Heart right ventricle (tissue), 16 donors: ENCODE results near the gene PPP3CA. TPM values are rescaled to one million over a fixed set of nuclear protein-coding genes. Genes with fewer than 3 reads are reported as not detected.
A peak's percentile ranks its signal among the peaks of the same experiment; 100 is the strongest.

Experiments used
- ATAC-seq, 8 donors: fragments of 200-7000 bp; cut with Tn5 transposase; one replicate each; pipeline ENCODE4 v1.9.1; 2020; ENCODE audit warnings: mild to moderate bottlenecking in 8 of 8, moderate library complexity in 8 of 8, moderate number of reproducible peaks in 1 of 8
- DNase-seq, 2 donors: peaks; one replicate each; pipeline ENCODE4 v3.0.0-alpha.2; 2020
- H3K27ac ChIP-seq, 10 donors: fragments of 200-600 bp; sonication (generic) in 2 of 10; one replicate each; pipeline versions ENCODE4 v1.5.0 to v1.8.0; 2020 to 2022; ENCODE audit warnings: mild to moderate bottlenecking in 3 of 10
- H3K27me3 ChIP-seq, 7 donors: fragments of 200-600 bp; one replicate each; pipeline ENCODE4 v1.8.0; 2021 to 2022; ENCODE audit warnings: mild to moderate bottlenecking in 2 of 7
- H3K36me3 ChIP-seq, 9 donors: fragments of 200-600 bp; sonication (generic) in 1 of 9; one replicate each; pipeline versions ENCODE4 v1.5.0 to v1.8.0; 2020 to 2022; ENCODE audit warnings: mild to moderate bottlenecking in 2 of 9
- H3K4me1 ChIP-seq, 9 donors: fragments of 200-600 bp; sonication (generic) in 1 of 9; one replicate each; pipeline versions ENCODE4 v1.5.0 to v1.8.0; 2020 to 2022; ENCODE audit warnings: mild to moderate bottlenecking in 4 of 9
- H3K4me3 ChIP-seq, 10 donors: fragments of 200-600 bp; sonication (generic) in 2 of 10; one replicate each; pipeline versions ENCODE4 v1.5.0 to v1.8.0; 2020 to 2022; ENCODE audit warnings: mild to moderate bottlenecking in 7 of 10, moderate library complexity in 2 of 10
- H3K9me3 ChIP-seq, 11 donors: fragments of 200-600 bp in 10 of 11; sonication (generic) in 2 of 11; one replicate each; pipeline versions ENCODE4 v1.5.0 to v1.8.0; 2013 to 2022; ENCODE audit warnings: mild to moderate bottlenecking in 2 of 11, control low read depth in 1 of 11, moderate library complexity in 1 of 11
- CTCF ChIP-seq, 9 donors: fragments of 200-600 bp; sonication (generic) in 2 of 9; IDR thresholded peaks; one replicate each; pipeline versions ENCODE4 v1.5.0 to v1.8.0; 2021 to 2022; ENCODE audit warnings: antibody characterized with exemption in 9 of 9, mild to moderate bottlenecking in 5 of 9, moderate library complexity in 1 of 9
- WGBS, 2 donors: extraction: QIAGEN DNeasy Blood & Tissue Kit; methylation state at CpG; one replicate each; pipeline ENCODE4 v1.1.7; 2013; ENCODE audit warnings: inconsistent platforms in 1 of 2; 5-methylcytosine and 5-hydroxymethylcytosine counted together
- intact Hi-C, 10 donors: fragments of 100-400 bp; cut with DNase I; formaldehyde crosslinking; loops; one replicate each; pipeline versions ENCODE4 v1.11.1 to v1.14.2; 2022
- polyA plus RNA-seq, 2 donors: library from polyadenylated mRNA; stranded (reverse); fragments of 200-250 nt; gene quantifications; one replicate each; pipeline ENCODE4 v1.2.3, GENCODE V29; 2013
- total RNA-seq, 10 donors: library from RNA; stranded (reverse); fragmentation: NEBNext Ultra II Directional in 3 of 10; extraction: Animal tissue kit (Norgen Biotek cat#: 25700) in 3 of 10; gene quantifications; one replicate each; pipeline versions ENCODE4 v1.2.1 to v1.2.4, GENCODE V29; 2021 to 2023
- donor health status: Arrhythmogenic right ventricular cardiomyopathy.
- donor health status: ischemic (EF 13 %, LVEDD 7.1; RV severe dilation, severe dysfunction).
- donor health status: healthy with polysubstance abuse.
- donor health status: DM: no; HTN: yes; CAD: no.
- donor health status: DM: no; HTN: no; CAD: no.
- donor health status: ischemic (EF 25% LVEDD 6.9; RV normal size, moderate dysfunction).
- donor health status: ischemic (EF 25% LVEDD 5.7; RV mildly dilated, moderate dysfunction).
- donor health status: healthy.
- donor health status: DM: yes; HTN: yes; CAD: no.
- donor health status: Ischemic cardiomyopathy.
- donor health status: ischemic (EF 35%, LVEDD 5.7; RV mildly dilated, moderate dysfunction).
- donor health status: nonischemic (EF 11% LVEDD 7.7; RV severe dilation, severe dysfunction).
- donor health status: DM: yes; HTN: yes; CAD: no.
- donor health status: PGD.
- donor health status: ischemic (EF 29% LVEDD 5.4; RV normal size, mild dysfunction).
- donor health status: nonischemic (EF 23%, LVEDD 6.1; RV moderate dilation, normal function).

The PPP3CA gene
- total and polyA plus RNA-seq, 12 donors: 8.1 to 30.8 (median 19.1) TPM

GRCh38 chr4:101018836-101019235 is 328.5 kb downstream of the PPP3CA start:
- Histone ChIP-seq H3K27me3 (no peaks in the 10 kb centered on the region), H3K27ac (peak overlapping the region in 1 of 10 donors; percentile 28), H3K4me1 (peaks cover 0 to 26% (median 7%) of the 10 kb centered on the region in 9 donors), H3K36me3 (peaks cover 0 to 10% (median 0%) of the 10 kb centered on the region in 9 donors), H3K9me3 (no peaks in the 10 kb centered on the region), H3K4me3 (no peak overlapping the region)
- DNase-seq (no peak), ATAC-seq (no peak)
- WGBS, 2 donors: 89 to 93% methylated on average over 5 of the region's 5 CpGs
- intact Hi-C loops: no loop called here
- TF ChIP-seq CTCF (IDR thresholded peaks at IDR 0.05): no peak

GRCh38 chr4:101014417-101014816 is 332.9 kb downstream of the PPP3CA start:
- WGBS, 2 donors: 71 to 73% methylated on average over 3 of the region's 3 CpGs
- no peak overlapping the region for H3K4me3 ChIP-seq
- no peaks in the 10 kb centered on the region for H3K27me3 ChIP-seq
- H3K4me1 ChIP-seq: peaks cover 0 to 13% (median 0%) of the 10 kb centered on the region in 9 donors
- ATAC-seq: no peak
- H3K9me3 ChIP-seq: no peaks in the 10 kb centered on the region
- DNase-seq: no peak
- H3K27ac ChIP-seq: no peak overlapping the region
- no peak for TF ChIP-seq CTCF (IDR thresholded peaks at IDR 0.05)
- H3K36me3 ChIP-seq: no peaks in the 10 kb centered on the region
- intact Hi-C loops: no loop called here

DNA sequence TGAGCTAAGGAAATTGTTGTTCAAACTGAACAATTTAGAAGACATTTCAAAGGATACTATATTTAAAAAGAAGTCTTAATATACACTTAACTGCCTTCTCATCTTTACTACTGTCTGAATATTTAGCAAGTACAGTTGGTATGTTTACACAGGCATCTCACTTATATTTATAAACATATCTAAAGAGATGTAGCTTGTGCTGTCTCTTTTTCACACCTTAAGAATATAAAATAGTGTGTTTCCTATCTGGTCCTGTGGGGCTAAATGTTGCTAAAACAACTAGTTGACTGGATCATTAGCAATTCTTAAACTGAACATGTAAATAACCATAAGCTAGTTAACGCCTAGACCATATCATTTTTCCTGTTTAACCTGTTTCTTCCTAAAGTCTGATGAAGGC is 336.3 kb downstream of the PPP3CA start:
- TF ChIP-seq CTCF (IDR thresholded peaks at IDR 0.05): no peak
- DNase-seq (no peak), ATAC-seq (no peak)
- no peaks in the 10 kb centered on the region for H3K9me3 ChIP-seq
- H3K27ac ChIP-seq: no peak overlapping the region
- H3K36me3 ChIP-seq: no peaks in the 10 kb centered on the region
- H3K4me1 ChIP-seq: peaks cover 0 to 9% (median 0%) of the 10 kb centered on the region in 9 donors
- intact Hi-C loops: no loop called here
- H3K4me3 ChIP-seq: no peak overlapping the region
- H3K27me3 ChIP-seq: no peaks in the 10 kb centered on the region
- 94% methylated on average over 1 of the region's 1 CpG for WGBS, 2 donors

- H3K4me1 ChIP-seq: peaks cover 0 to 9% (median 0%) of the 10 kb centered on the region in 9 donors
- WGBS, 2 donors: 85 to 88% methylated on average over 2 of the region's 2 CpGs
- peaks cover 0 to 4% (median 0%) of the 10 kb centered on the region in 11 donors for H3K9me3 ChIP-seq
- H3K27me3 ChIP-seq: no peaks in the 10 kb centered on the region
- ATAC-seq (no peak), DNase-seq (no peak)
- no peak for TF ChIP-seq CTCF (IDR thresholded peaks at IDR 0.05)
- H3K27ac ChIP-seq: no peak overlapping the region
- H3K36me3 ChIP-seq: no peaks in the 10 kb centered on the region
- intact Hi-C loops: no loop called here
- no peak overlapping the region for H3K4me3 ChIP-seq
Observed at GRCh38 chr4:101009471-101009870, 337.9 kb downstream of the PPP3CA start.
